Measurements from ENCODE around the gene CALCB. TPM values are rescaled to one million over a fixed set of nuclear protein-coding genes. Genes with fewer than 3 reads are reported as not detected.

The CALCB gene
- polyA plus RNA-seq, 3 donors: not detected

DNA sequence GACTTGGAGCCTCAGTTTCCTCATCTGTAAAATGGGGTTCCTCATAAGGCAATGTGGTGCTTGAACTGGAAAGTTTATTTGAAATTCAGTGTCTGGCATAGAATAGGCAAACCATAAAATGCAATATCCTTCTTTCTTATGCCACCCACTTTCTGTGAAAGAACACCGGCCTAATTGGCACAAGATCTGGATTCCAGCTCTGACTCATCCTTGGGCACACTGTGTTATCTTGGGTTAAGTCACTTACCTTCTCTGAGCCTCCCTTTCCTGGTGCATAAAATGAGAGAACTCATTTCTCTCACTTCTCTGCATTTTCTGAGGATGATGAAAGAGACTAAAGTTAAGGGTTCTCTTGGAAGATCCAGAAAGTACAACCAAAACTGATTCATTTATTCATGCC, 46.4 kb downstream of the CALCB start:
- H3K27me3 Mint-ChIP-seq (ENCODE audit: low read depth in 3 of 3): peaks cover 7 to 22% (median 17%) of the 10 kb centered on the region in 3 donors
- DNase-seq: no peak
- Histone ChIP-seq H2AFZ (ENCODE audit: insufficient read depth, low read depth, low read length, poor library complexity, severe bottlenecking) (no peak overlapping the region), H4K20me1 (ENCODE audit: insufficient read depth, low read length) (no peaks in the 10 kb centered on the region), H3K9me3 (replicated peaks in 1 of 2; ENCODE audit: control insufficient read depth in 1 of 2, insufficient read depth in 1 of 2, low read length in 2 of 2) (no peaks in the 10 kb centered on the region), H3K4me2 (replicated peaks; ENCODE audit: extremely low read depth, low read length, poor library complexity, severe bottlenecking) (no peak overlapping the region), H3K4me1 (ENCODE audit: control insufficient read depth in 1 of 2, insufficient read depth in 2 of 2, low read length in 2 of 2) (peaks cover 0 to 3% of the 10 kb centered on the region in 2 donors), H3K27ac (ENCODE audit: low read depth in 1 of 2, low read length in 2 of 2) (no peak overlapping the region), H3K27me3 (ENCODE audit: control insufficient read depth in 2 of 2, insufficient read depth in 2 of 2, low read length in 2 of 2) (peaks cover 3 to 17% of the 10 kb centered on the region in 2 donors), H3K4me3 (replicated peaks in 1 of 3; ENCODE audit: low read depth in 2 of 3, low read length in 3 of 3) (no peak overlapping the region), H3K36me3 (replicated peaks in 1 of 2; ENCODE audit: control insufficient read depth in 1 of 2, insufficient read depth in 2 of 2, low read length in 2 of 2) (no peaks in the 10 kb centered on the region), H3K9ac (ENCODE audit: insufficient read depth, low read length, poor library complexity, severe bottlenecking) (no peak overlapping the region), H3K79me2 (ENCODE audit: insufficient read depth, low read length) (no peaks in the 10 kb centered on the region)
- 60% methylated on average over 1 of the region's 1 CpG for WGBS (ENCODE audit: insufficient coverage)
- H3K4me1 Mint-ChIP-seq: peaks cover 8% of the 10 kb centered on the region
- peaks cover 0 to 4% (median 0%) of the 10 kb centered on the region in 7 donors for H3K9me3 Mint-ChIP-seq
- TF ChIP-seq, protein P1, sequence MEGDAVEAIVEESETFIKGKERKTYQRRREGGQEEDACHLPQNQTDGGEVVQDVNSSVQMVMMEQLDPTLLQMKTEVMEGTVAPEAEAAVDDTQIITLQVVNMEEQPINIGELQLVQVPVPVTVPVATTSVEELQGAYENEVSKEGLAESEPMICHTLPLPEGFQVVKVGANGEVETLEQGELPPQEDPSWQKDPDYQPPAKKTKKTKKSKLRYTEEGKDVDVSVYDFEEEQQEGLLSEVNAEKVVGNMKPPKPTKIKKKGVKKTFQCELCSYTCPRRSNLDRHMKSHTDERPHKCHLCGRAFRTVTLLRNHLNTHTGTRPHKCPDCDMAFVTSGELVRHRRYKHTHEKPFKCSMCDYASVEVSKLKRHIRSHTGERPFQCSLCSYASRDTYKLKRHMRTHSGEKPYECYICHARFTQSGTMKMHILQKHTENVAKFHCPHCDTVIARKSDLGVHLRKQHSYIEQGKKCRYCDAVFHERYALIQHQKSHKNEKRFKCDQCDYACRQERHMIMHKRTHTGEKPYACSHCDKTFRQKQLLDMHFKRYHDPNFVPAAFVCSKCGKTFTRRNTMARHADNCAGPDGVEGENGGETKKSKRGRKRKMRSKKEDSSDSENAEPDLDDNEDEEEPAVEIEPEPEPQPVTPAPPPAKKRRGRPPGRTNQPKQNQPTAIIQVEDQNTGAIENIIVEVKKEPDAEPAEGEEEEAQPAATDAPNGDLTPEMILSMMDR (IDR thresholded peaks at IDR 0.05): no peak
- no peak overlapping the region for H3K27ac Mint-ChIP-seq
- intact Hi-C loops (cut with micrococcal nuclease): no loop called here
- H3K36me3 Mint-ChIP-seq: no peaks in the 10 kb centered on the region
- no peak overlapping the region for H3K4me3 Mint-ChIP-seq

DNA sequence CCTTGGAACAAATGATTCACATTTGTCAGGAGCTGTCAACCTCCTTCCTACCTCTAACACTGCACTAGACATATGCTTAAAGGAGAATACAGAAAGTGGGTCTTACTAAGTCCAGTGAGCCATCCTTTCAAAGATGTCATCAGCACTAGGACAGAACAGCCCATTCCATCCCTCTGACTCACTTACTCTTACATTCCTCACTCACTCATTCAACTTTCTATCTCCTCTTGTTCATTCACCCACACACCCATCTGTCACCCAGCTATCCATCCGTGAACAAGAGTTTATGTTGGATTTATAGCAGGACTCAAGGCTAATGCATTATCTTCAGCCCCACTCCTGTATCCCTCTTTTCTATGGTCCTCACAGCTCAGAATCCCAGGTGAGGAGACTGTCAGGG, 50.5 kb downstream of the CALCB start:
- Histone ChIP-seq H3K27ac (ENCODE audit: low read depth in 1 of 2, low read length in 2 of 2) (no peak overlapping the region), H3K4me1 (ENCODE audit: control insufficient read depth in 1 of 2, insufficient read depth in 2 of 2, low read length in 2 of 2) (no peaks in the 10 kb centered on the region), H2AFZ (ENCODE audit: insufficient read depth, low read depth, low read length, poor library complexity, severe bottlenecking) (no peak overlapping the region), H3K4me2 (replicated peaks; ENCODE audit: extremely low read depth, low read length, poor library complexity, severe bottlenecking) (no peak overlapping the region), H3K9ac (ENCODE audit: insufficient read depth, low read length, poor library complexity, severe bottlenecking) (no peak overlapping the region), H3K4me3 (replicated peaks in 1 of 3; ENCODE audit: low read depth in 2 of 3, low read length in 3 of 3) (no peak overlapping the region), H3K36me3 (replicated peaks in 1 of 2; ENCODE audit: control insufficient read depth in 1 of 2, insufficient read depth in 2 of 2, low read length in 2 of 2) (no peaks in the 10 kb centered on the region), H3K27me3 (ENCODE audit: control insufficient read depth in 2 of 2, insufficient read depth in 2 of 2, low read length in 2 of 2) (no peaks in the 10 kb centered on the region), H3K9me3 (replicated peaks in 1 of 2; ENCODE audit: control insufficient read depth in 1 of 2, insufficient read depth in 1 of 2, low read length in 2 of 2) (no peaks in the 10 kb centered on the region), H4K20me1 (ENCODE audit: insufficient read depth, low read length) (no peaks in the 10 kb centered on the region), H3K79me2 (ENCODE audit: insufficient read depth, low read length) (no peaks in the 10 kb centered on the region)
- H3K4me1 Mint-ChIP-seq: peaks cover 2% of the 10 kb centered on the region
- no peaks in the 10 kb centered on the region for H3K36me3 Mint-ChIP-seq
- no peak overlapping the region for H3K4me3 Mint-ChIP-seq
- intact Hi-C loops (cut with micrococcal nuclease): no loop called here
- no peak for DNase-seq
- peaks cover 4 to 9% (median 7%) of the 10 kb centered on the region in 3 donors for H3K27me3 Mint-ChIP-seq (ENCODE audit: low read depth in 3 of 3)
- H3K27ac Mint-ChIP-seq: no peak overlapping the region
- peaks cover 0 to 1% (median 0%) of the 10 kb centered on the region in 7 donors for H3K9me3 Mint-ChIP-seq
- WGBS (ENCODE audit: insufficient coverage): no CpG with 5 or more reads among the region's 1 CpG
- TF ChIP-seq, protein P1 (IDR thresholded peaks at IDR 0.05): no peak

Measured in CD14-positive monocyte (primary cell).